Sigmoid colon (tissue), 7 donors: ENCODE results near the gene PURA. TPM values are rescaled to one million over a fixed set of nuclear protein-coding genes. Genes with fewer than 3 reads are reported as not detected.
A peak's percentile ranks its signal among the peaks of the same experiment; 100 is the strongest.

Source experiments
- DNase-seq: peaks from one replicate; pipeline ENCODE4 v3.0.0-alpha.2; 2019
- H3K27ac ChIP-seq, 4 donors: fragments of 200-600 bp; sonication (generic); one replicate each; pipeline ENCODE4 v1.5.1; 2016 to 2019; ENCODE audit warnings: mild to moderate bottlenecking in 1 of 4
- H3K27me3 ChIP-seq, 3 donors: fragments of 200-600 bp; sonication (generic); one replicate each; pipeline ENCODE4 v1.5.1; 2019; ENCODE audit warnings: mild to moderate bottlenecking in 1 of 3
- H3K36me3 ChIP-seq, 4 donors: fragments of 200-600 bp; sonication (generic); one replicate each; pipeline ENCODE4 v1.5.1; 2016 to 2019
- H3K4me1 ChIP-seq, 4 donors: fragments of 200-600 bp; sonication (generic); one replicate each; pipeline ENCODE4 v1.5.1; 2017 to 2019
- H3K4me3 ChIP-seq, 4 donors: fragments of 200-600 bp; sonication (generic); one replicate each; pipeline ENCODE4 v1.5.1; 2017 to 2019; ENCODE audit warnings: mild to moderate bottlenecking in 2 of 4, moderate library complexity in 1 of 4
- H3K9me3 ChIP-seq, 4 donors: fragments of 200-600 bp in 3 of 4; sonication (generic) in 3 of 4; one replicate each; pipeline versions ENCODE4 v1.5.1 to v1.6.1; 2013 to 2019
- EP300 ChIP-seq, 4 donors: sonication (generic); formaldehyde crosslinking; IDR thresholded peaks; one replicate each; pipeline ENCODE4 v1.6.1; 2017; ENCODE audit warnings: antibody characterized with exemption in 4 of 4
- POLR2A ChIP-seq, 2 donors: fragments of 450-650 bp; IDR thresholded peaks; one replicate each; pipeline ENCODE4 v1.6.1; 2016; ENCODE audit warnings: antibody characterized with exemption in 2 of 2, mild to moderate bottlenecking in 2 of 2, moderate library complexity in 2 of 2
- POLR2AphosphoS5 ChIP-seq, 4 donors: sonication (generic); formaldehyde crosslinking; IDR thresholded peaks; one replicate each; pipeline ENCODE4 v1.6.1; 2017; ENCODE audit warnings: antibody characterized with exemption in 4 of 4
- WGBS, 2 donors: extraction: QIAGEN DNeasy Blood & Tissue Kit; methylation state at CpG; one replicate each; pipeline ENCODE4 v1.1.7; 2013; 5-methylcytosine and 5-hydroxymethylcytosine counted together
- intact Hi-C: fragments of 100-400 bp; cut with DNase I; formaldehyde crosslinking; loops from one replicate; pipeline ENCODE4 v1.15.1; 2023
- polyA plus RNA-seq, 3 donors: library from polyadenylated mRNA; stranded (reverse); fragments of 200-250 nt; gene quantifications; one replicate each; pipeline ENCODE4 v1.2.3, GENCODE V29; 2013
- total RNA-seq, 4 donors: library from RNA; depleted of rRNA; stranded (reverse); fragments of >200 nt; gene quantifications; one replicate each; pipeline ENCODE4 v1.1.0, GENCODE V29; 2016
- TF ChIP-seq, protein P1 (sequence below), 4 experiments: fragments of 450-650 bp in 3 of 4; fragments of 200-600 bp in 1 of 4; IDR thresholded peaks; one replicate each; pipeline ENCODE4 v1.5.1; 2016 to 2019; ENCODE audit warnings: antibody characterized with exemption in 4 of 4, mild to moderate bottlenecking in 3 of 4, moderate library complexity in 2 of 4
- donor health status: healthy with polysubstance abuse.
- donor health status: Bipolar disorder and iron deficiency.
- donor health status: healthy.

Gene PURA
- total and polyA plus RNA-seq, 7 donors: 3.6 to 59.8 (median 36.4) TPM

DNA sequence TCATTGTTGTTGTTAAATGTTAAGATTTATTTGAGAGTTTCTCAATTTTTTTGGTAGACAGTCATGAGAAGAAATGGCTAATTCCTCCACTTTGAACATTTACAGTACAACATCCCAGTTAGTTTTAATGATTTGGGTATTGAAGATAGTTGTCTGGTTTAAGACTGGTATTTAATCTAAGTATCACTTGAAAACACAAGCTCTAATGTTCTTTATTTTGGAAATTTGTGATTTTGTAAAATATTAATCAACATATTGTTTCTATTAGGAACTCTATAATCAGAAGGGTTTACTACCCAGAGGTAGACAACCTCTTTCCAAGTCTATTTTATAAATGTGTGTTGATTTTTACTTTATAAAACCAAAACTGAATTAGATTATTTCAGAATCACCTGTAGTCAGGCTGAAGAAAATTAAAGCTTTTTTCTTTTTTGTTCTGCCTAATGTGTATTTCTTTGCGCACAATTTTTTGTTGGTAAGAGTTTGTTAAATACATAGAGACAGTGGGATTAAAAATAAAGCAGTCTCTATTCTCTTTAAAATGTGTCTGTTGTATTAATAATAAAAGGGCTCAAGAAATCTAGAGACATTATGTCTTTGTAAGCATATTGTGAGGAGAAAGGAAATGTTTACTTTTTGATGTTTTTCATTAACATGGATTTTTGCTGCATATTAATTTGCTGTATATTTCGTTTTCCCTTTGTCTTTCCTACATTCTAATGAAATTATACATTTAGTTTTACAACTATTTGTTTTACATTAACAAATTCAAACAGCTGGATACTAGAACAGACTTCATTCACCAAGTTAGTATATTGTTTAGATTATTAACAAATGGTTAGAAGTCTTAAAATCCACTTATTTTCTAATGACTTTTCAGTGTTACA lies 3.9 kb upstream of the PURA start:
- TF ChIP-seq POLR2A (IDR thresholded peaks at IDR 0.05): no peak
- TF ChIP-seq, protein P1, sequence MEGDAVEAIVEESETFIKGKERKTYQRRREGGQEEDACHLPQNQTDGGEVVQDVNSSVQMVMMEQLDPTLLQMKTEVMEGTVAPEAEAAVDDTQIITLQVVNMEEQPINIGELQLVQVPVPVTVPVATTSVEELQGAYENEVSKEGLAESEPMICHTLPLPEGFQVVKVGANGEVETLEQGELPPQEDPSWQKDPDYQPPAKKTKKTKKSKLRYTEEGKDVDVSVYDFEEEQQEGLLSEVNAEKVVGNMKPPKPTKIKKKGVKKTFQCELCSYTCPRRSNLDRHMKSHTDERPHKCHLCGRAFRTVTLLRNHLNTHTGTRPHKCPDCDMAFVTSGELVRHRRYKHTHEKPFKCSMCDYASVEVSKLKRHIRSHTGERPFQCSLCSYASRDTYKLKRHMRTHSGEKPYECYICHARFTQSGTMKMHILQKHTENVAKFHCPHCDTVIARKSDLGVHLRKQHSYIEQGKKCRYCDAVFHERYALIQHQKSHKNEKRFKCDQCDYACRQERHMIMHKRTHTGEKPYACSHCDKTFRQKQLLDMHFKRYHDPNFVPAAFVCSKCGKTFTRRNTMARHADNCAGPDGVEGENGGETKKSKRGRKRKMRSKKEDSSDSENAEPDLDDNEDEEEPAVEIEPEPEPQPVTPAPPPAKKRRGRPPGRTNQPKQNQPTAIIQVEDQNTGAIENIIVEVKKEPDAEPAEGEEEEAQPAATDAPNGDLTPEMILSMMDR (IDR thresholded peaks at IDR 0.05): no peak
- no peak for TF ChIP-seq POLR2AphosphoS5 (IDR thresholded peaks at IDR 0.05)
- no peak for TF ChIP-seq EP300 (IDR thresholded peaks at IDR 0.05)
- Histone ChIP-seq H3K36me3 (no peaks in the 10 kb centered on the region), H3K4me1 (peaks cover 0 to 50% (median 38%) of the 10 kb centered on the region in 4 donors), H3K27ac (peak overlapping the region in 1 of 4 donors; percentile 98), H3K27me3 (no peaks in the 10 kb centered on the region), H3K9me3 (no peaks in the 10 kb centered on the region), H3K4me3 (no peak overlapping the region)
- WGBS, 2 donors: 69 to 81% methylated on average over 2 of the region's 2 CpGs
- no peak for DNase-seq
- intact Hi-C loops: loop anchor here (5.0 kb wide), 1 partner anchor 38 kb away; no protein-coding TSS in a partner anchor

GRCh38 chr5:140110646-140110957 lies 3.3 kb upstream of the PURA start:
- Histone ChIP-seq H3K4me1 (peaks cover 0 to 56% (median 44%) of the 10 kb centered on the region in 4 donors), H3K4me3 (no peak overlapping the region), H3K27me3 (no peaks in the 10 kb centered on the region), H3K27ac (no peak overlapping the region), H3K9me3 (no peaks in the 10 kb centered on the region), H3K36me3 (no peaks in the 10 kb centered on the region)
- intact Hi-C loops: no loop called here
- TF ChIP-seq POLR2AphosphoS5 (IDR thresholded peaks at IDR 0.05) (no peak), POLR2A (IDR thresholded peaks at IDR 0.05) (no peak), EP300 (IDR thresholded peaks at IDR 0.05) (no peak)
- TF ChIP-seq, protein P1 (IDR thresholded peaks at IDR 0.05): no peak
- no peak for DNase-seq
- 68 to 81% methylated on average over 1 of the region's 1 CpG for WGBS, 2 donors

GRCh38 chr5:140111011-140111858 lies 2.7 kb upstream of the PURA start:
- H3K36me3 ChIP-seq: no peaks in the 10 kb centered on the region
- TF ChIP-seq POLR2AphosphoS5 (IDR thresholded peaks at IDR 0.05) (no peak), POLR2A (IDR thresholded peaks at IDR 0.05) (no peak)
- intact Hi-C loops: no loop called here
- DNase-seq: no peak
- WGBS, 2 donors: 63 to 84% methylated on average over 18 of the region's 18 CpGs
- H3K4me1 ChIP-seq: peaks cover 0 to 62% (median 50%) of the 10 kb centered on the region in 4 donors
- H3K27ac ChIP-seq: peak overlapping the region in 2 of 4 donors; percentile 93 to 96
- H3K9me3 ChIP-seq: no peaks in the 10 kb centered on the region
- no peak overlapping the region for H3K4me3 ChIP-seq
- H3K27me3 ChIP-seq: no peaks in the 10 kb centered on the region

DNA sequence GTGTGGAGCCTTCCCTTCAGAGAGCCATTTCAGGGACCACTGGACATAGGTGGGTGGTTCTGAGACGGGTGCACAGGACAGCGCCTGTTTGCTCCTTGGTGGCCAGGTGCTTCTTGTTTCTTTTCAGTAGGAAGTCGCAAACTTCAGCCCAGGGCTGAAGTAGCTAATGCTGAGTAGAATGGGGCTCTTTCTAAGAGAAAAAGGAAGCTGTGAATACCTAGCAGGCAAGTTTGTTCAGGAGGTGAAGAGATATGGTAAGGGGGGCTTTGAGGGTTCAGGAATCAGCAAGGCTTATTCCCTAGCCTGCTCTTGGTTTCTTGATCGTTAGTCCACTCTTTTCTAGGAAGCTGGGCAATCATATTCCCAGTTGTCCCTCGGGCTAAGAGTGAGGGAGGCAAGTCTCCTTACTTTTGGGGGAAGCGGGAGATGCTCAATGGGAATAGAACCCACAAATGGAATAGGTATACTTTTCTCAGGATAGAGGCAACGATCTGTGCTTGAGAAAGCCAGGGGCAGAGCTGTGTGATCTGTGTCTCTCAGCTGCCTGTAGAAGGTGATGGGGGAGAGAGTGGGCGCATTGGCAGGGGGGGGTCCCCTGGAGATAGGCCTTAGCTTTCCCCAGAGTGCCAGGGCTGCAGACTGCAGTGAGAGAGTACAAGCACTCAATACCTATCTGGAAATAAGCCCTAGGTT lies 1.9 kb upstream of the PURA start:
- peaks cover 0 to 63% (median 50%) of the 10 kb centered on the region in 4 donors for H3K4me1 ChIP-seq

More for the DNA sequence above, 1.9 kb upstream of the PURA start:
- Histone ChIP-seq H3K9me3 (no peaks in the 10 kb centered on the region), H3K27ac (peak overlapping the region; percentile 93 to 96 (median 96)), H3K4me3 (no peak overlapping the region), H3K27me3 (no peaks in the 10 kb centered on the region), H3K36me3 (no peaks in the 10 kb centered on the region)
- WGBS, 2 donors: 54 to 82% methylated on average over 8 of the region's 8 CpGs
- intact Hi-C loops: no loop called here
- TF ChIP-seq POLR2AphosphoS5 (IDR thresholded peaks at IDR 0.05) (no peak), POLR2A (IDR thresholded peaks at IDR 0.05) (no peak), EP300 (IDR thresholded peaks at IDR 0.05) (no peak)
- TF ChIP-seq, protein P1 (IDR thresholded peaks at IDR 0.05): no peak
- no peak for DNase-seq
